CD14-positive monocyte (primary cell): ENCODE results near the gene CD44. TPM values are rescaled to one million over a fixed set of nuclear protein-coding genes. Genes with fewer than 3 reads are reported as not detected.
A peak's percentile ranks its signal among the peaks of the same experiment; 100 is the strongest.

Experiments used
- DNase-seq, 3 donors: peaks; one replicate each; pipeline ENCODE4 v3.0.0-alpha.2; 2011 to 2022
- H2AFZ ChIP-seq: 2 replicates; pipeline ENCODE4 v1.6.0; 2012; ENCODE audit warnings: mild to moderate bottlenecking, low read depth, low read length, inconsistent platforms; ENCODE audit not compliant: insufficient read depth, poor library complexity, severe bottlenecking
- H3K27ac ChIP-seq, 2 donors: 1 replicate in 1 of 2; 2 replicates in 1 of 2; pipeline ENCODE4 v1.5.1; 2012 to 2013; ENCODE audit warnings: low read length in 2 of 2, control low read depth in 1 of 2, inconsistent platforms in 1 of 2, low read depth in 1 of 2, mild to moderate bottlenecking in 1 of 2
- H3K27me3 ChIP-seq, 2 donors: one replicate each; pipeline versions ENCODE4 v1.6.0 to v1.6.1; 2011 to 2013; ENCODE audit warnings: low read length in 2 of 2; ENCODE audit not compliant: control insufficient read depth in 2 of 2, insufficient read depth in 2 of 2
- H3K36me3 ChIP-seq, 2 donors: replicated peaks in 1 of 2; 1 replicate in 1 of 2; 2 replicates in 1 of 2; pipeline versions ENCODE4 v1.5.1 to v1.6.1; 2012 to 2013; ENCODE audit warnings: low read length in 2 of 2, control low read depth in 1 of 2, inconsistent platforms in 1 of 2, mild to moderate bottlenecking in 1 of 2; ENCODE audit not compliant: insufficient read depth in 2 of 2, control insufficient read depth in 1 of 2
- H3K4me1 ChIP-seq, 2 donors: 1 replicate in 1 of 2; 2 replicates in 1 of 2; pipeline versions ENCODE4 v1.5.1 to v1.6.1; 2012 to 2013; ENCODE audit warnings: low read length in 2 of 2, control low read depth in 1 of 2, inconsistent platforms in 1 of 2, mild to moderate bottlenecking in 1 of 2, moderate library complexity in 1 of 2; ENCODE audit not compliant: insufficient read depth in 2 of 2, control insufficient read depth in 1 of 2
- H3K4me2 ChIP-seq: replicated peaks from 2 replicates; pipeline ENCODE3; 2012; ENCODE audit warnings: low read length, moderate library complexity, mild to moderate bottlenecking; ENCODE audit not compliant: poor library complexity, severe bottlenecking; ENCODE audit errors: extremely low read depth
- H3K4me3 ChIP-seq, 3 experiments: fragments of 200-600 bp in 1 of 3; sonication (generic) in 1 of 3; replicated peaks in 1 of 3; 1 replicate in 2 of 3; 2 replicates in 1 of 3; pipeline ENCODE4 v1.5.1; 2011 to 2013; ENCODE audit warnings: low read length in 3 of 3, mild to moderate bottlenecking in 3 of 3, control low read depth in 2 of 3, low read depth in 2 of 3, inconsistent platforms in 1 of 3, moderate library complexity in 1 of 3
- H3K79me2 ChIP-seq: 2 replicates; pipeline ENCODE4 v1.6.0; 2012; ENCODE audit warnings: mild to moderate bottlenecking, control low read depth, inconsistent platforms, low read length, moderate library complexity; ENCODE audit not compliant: insufficient read depth
- H3K9ac ChIP-seq: 2 replicates; pipeline ENCODE4 v1.6.0; 2017; ENCODE audit warnings: low read length, mild to moderate bottlenecking; ENCODE audit not compliant: insufficient read depth, poor library complexity, severe bottlenecking
- H3K9me3 ChIP-seq, 2 donors: replicated peaks in 1 of 2; 1 replicate in 1 of 2; 2 replicates in 1 of 2; pipeline versions ENCODE4 v1.5.1 to v1.6.1; 2012 to 2013; ENCODE audit warnings: low read length in 2 of 2, control low read depth in 1 of 2; ENCODE audit not compliant: control insufficient read depth in 1 of 2, insufficient read depth in 1 of 2
- H4K20me1 ChIP-seq: 2 replicates; pipeline ENCODE4 v1.6.0; 2012; ENCODE audit warnings: mild to moderate bottlenecking, low read length, control low read depth, moderate library complexity; ENCODE audit not compliant: insufficient read depth
- H3K27ac Mint-ChIP-seq, 7 donors: one replicate each; pipeline ENCODE4 v1.8.0; 2020; ENCODE audit warnings: mild to moderate bottlenecking in 7 of 7, mixed read lengths in 7 of 7, moderate library complexity in 6 of 7, inconsistent platforms in 2 of 7
- H3K27me3 Mint-ChIP-seq, 3 donors: one replicate each; pipeline ENCODE4 v1.8.0; 2021 to 2022; ENCODE audit warnings: low read depth in 3 of 3, mild to moderate bottlenecking in 3 of 3, mixed read lengths in 3 of 3, moderate library complexity in 3 of 3, inconsistent platforms in 1 of 3
- H3K36me3 Mint-ChIP-seq, 2 donors: one replicate each; pipeline ENCODE4 v1.8.0; 2020; ENCODE audit warnings: mixed read lengths in 2 of 2, inconsistent platforms in 1 of 2, mild to moderate bottlenecking in 1 of 2
- H3K4me1 Mint-ChIP-seq: one replicate; pipeline ENCODE4 v1.8.0; 2020; ENCODE audit warnings: mild to moderate bottlenecking, mixed read lengths
- H3K4me3 Mint-ChIP-seq, 2 donors: one replicate each; pipeline ENCODE4 v1.8.0; 2020; ENCODE audit warnings: mild to moderate bottlenecking in 2 of 2, mixed read lengths in 2 of 2, moderate library complexity in 1 of 2
- H3K9me3 Mint-ChIP-seq, 7 donors: one replicate each; pipeline ENCODE4 v1.8.0; 2020 to 2022; ENCODE audit warnings: mixed read lengths in 7 of 7, mild to moderate bottlenecking in 6 of 7, moderate library complexity in 6 of 7, inconsistent platforms in 2 of 7
- CTCF ChIP-seq: fragments of 200-600 bp; IDR thresholded peaks from one replicate; pipeline ENCODE4 v1.8.0; 2022; ENCODE audit warnings: antibody characterized with exemption, mild to moderate bottlenecking
- WGBS: methylation state at CpG from one replicate; pipeline ENCODE4 v1.1.5; 2013; ENCODE audit warnings: missing lambda C conversion rate; ENCODE audit not compliant: insufficient coverage; 5-methylcytosine and 5-hydroxymethylcytosine counted together
- intact Hi-C, 2 donors: fragments of 100-400 bp; cut with micrococcal nuclease; formaldehyde crosslinking; loops; one replicate each; pipeline versions ENCODE4 v1.15.0 to v1.15.1; 2023
- polyA plus RNA-seq, 3 donors: library from polyadenylated mRNA; depleted of rRNA in 1 of 3; unstranded in 2 of 3; stranded (reverse) in 1 of 3; fragments of 300-500 nt in 2 of 3; fragments of >200 nt in 1 of 3; fragmentation: Illumina TruSeq in 2 of 3; gene quantifications; 1 replicate in 2 of 3; 2 replicates in 1 of 3; pipeline ENCODE4 v1.2.3, GENCODE V29; 2012 to 2021

Gene CD44
- polyA plus RNA-seq, 3 donors: 415 to 866 (median 531) TPM

- peak overlapping the region; percentile 68 to 96 for H3K27ac ChIP-seq
- peak; percentile 89 to 95 (median 95) for DNase-seq
- WGBS: no CpG with 5 or more reads among the region's 2 CpGs
- H3K4me1 ChIP-seq: peaks cover 88 to 99% of the 10 kb centered on the region in 2 donors
- Mint-ChIP-seq H3K4me3 (peak overlapping the region in 1 of 2 donors; percentile 59), H3K9me3 (no peaks in the 10 kb centered on the region), H3K27ac (peak overlapping the region; percentile 94 to 98 (median 96)), H3K27me3 (no peaks in the 10 kb centered on the region), H3K4me1 (peaks cover 93% of the 10 kb centered on the region), H3K36me3 (peaks cover 58 to 69% of the 10 kb centered on the region in 2 donors)
- H3K9ac ChIP-seq: peak overlapping the region; percentile 58
- H3K4me2 ChIP-seq: peak overlapping the region; percentile 59
- peaks cover 14 to 49% of the 10 kb centered on the region in 2 donors for H3K36me3 ChIP-seq
- peaks cover 100% of the 10 kb centered on the region for H3K79me2 ChIP-seq
- H4K20me1 ChIP-seq: peaks cover 100% of the 10 kb centered on the region
- H3K9me3 ChIP-seq: no peaks in the 10 kb centered on the region
- no peak for TF ChIP-seq CTCF
- intact Hi-C loops: loop anchor here in 1 of 2 donors (10.0 kb wide), 1 partner anchor 52 kb away; no protein-coding TSS in a partner anchor
- H3K27me3 ChIP-seq: no peaks in the 10 kb centered on the region
- H3K4me3 ChIP-seq: peak overlapping the region in 1 of 3 experiments; percentile 35
- H2AFZ ChIP-seq: no peak overlapping the region
These were observed 23.8 kb downstream of the CD44 start for GRCh38 chr11:35162745-35163144.

DNA sequence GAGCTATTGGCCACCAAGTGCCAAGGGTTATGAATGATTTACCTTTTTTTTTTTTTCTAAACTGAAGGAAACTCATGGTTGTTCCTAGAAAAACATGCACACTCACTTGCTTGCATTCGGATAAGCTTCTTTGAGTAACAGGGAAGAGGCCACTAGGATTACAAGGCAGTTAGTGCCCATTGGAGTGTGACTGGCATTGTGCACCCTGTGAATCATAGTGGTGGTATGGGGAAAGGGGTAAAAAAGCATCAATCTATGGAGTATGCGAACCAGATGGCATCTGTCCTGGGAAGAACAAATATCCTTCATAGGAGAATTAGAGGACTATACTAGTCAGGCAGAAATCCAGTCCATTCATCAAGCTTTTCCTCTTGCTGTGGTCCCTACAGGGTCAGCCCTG, 24.2 kb downstream of the CD44 start:
- H3K36me3 Mint-ChIP-seq: peaks cover 57 to 66% of the 10 kb centered on the region in 2 donors
- peak overlapping the region in 1 of 3 experiments; percentile 35 for H3K4me3 ChIP-seq
- peaks cover 95% of the 10 kb centered on the region for H3K4me1 Mint-ChIP-seq
- peak overlapping the region in 1 of 2 donors; percentile 59 for H3K4me3 Mint-ChIP-seq
- H3K36me3 ChIP-seq: peaks cover 12 to 45% of the 10 kb centered on the region in 2 donors
- H3K27ac ChIP-seq: peak overlapping the region; percentile 68 to 96
- H3K4me2 ChIP-seq: peak overlapping the region; percentile 59
- no peaks in the 10 kb centered on the region for H3K9me3 Mint-ChIP-seq
- no peak for TF ChIP-seq CTCF
- H3K9me3 ChIP-seq: no peaks in the 10 kb centered on the region
- H3K79me2 ChIP-seq: peaks cover 100% of the 10 kb centered on the region
- peaks cover 100% of the 10 kb centered on the region for H4K20me1 ChIP-seq
- DNase-seq: peak; percentile 67 to 86 (median 74)
- peak overlapping the region; percentile 94 to 98 (median 96) for H3K27ac Mint-ChIP-seq
- intact Hi-C loops: loop anchor here in 1 of 2 donors (10.0 kb wide), 1 partner anchor 52 kb away; no protein-coding TSS in a partner anchor
- H3K4me1 ChIP-seq: peaks cover 88 to 99% of the 10 kb centered on the region in 2 donors
- H3K9ac ChIP-seq: peak overlapping the region; percentile 58
- no peak overlapping the region for H2AFZ ChIP-seq
- 13% methylated on average over 1 of the region's 2 CpGs for WGBS
- H3K27me3 Mint-ChIP-seq: no peaks in the 10 kb centered on the region
- H3K27me3 ChIP-seq: no peaks in the 10 kb centered on the region
